HepG2 (cell line): ENCODE measurements around the gene BPIFB2. TPM values are rescaled to one million over a fixed set of nuclear protein-coding genes. Genes with fewer than 3 reads are reported as not detected.

ENCODE experiments used
- AKAP8 ChIP-seq: sonication (generic); formaldehyde crosslinking; IDR thresholded peaks from 2 replicates; pipeline ENCODE4 v1.5.1; 2020; ENCODE audit warnings: mild to moderate bottlenecking, missing genetic modification reagents
- BHLHE40 ChIP-seq: IDR thresholded peaks from 2 replicates; pipeline ENCODE4 v1.6.1; 2011; ENCODE audit warnings: low read length, improper control_type of control experiment
- CBX2 ChIP-seq, 2 experiments: fragments of 200-600 bp in 1 of 2; sonication (generic); formaldehyde crosslinking in 1 of 2; IDR thresholded peaks; 2 replicates each; pipeline versions ENCODE4 v1.7.0 to v1.8.1; 2018 to 2022; ENCODE audit warnings: low read depth in 2 of 2, low read length in 1 of 2, mild to moderate bottlenecking in 1 of 2, missing genetic modification reagents in 1 of 2
- CREB1 ChIP-seq, 2 experiments: fragments of 450-650 bp in 1 of 2; IDR thresholded peaks; 2 replicates each; pipeline ENCODE4 v1.6.1; 2016 to 2017; ENCODE audit warnings: control low read depth in 1 of 2, mild to moderate bottlenecking in 1 of 2, missing compliant biosample characterization in 1 of 2, missing genetic modification characterization in 1 of 2
- DPF2 ChIP-seq: sonication (generic); formaldehyde crosslinking; IDR thresholded peaks from 2 replicates; pipeline ENCODE4 v1.4.0; 2020; ENCODE audit warnings: mild to moderate bottlenecking, low read depth, missing genetic modification reagents, borderline replicate concordance
- NCOR1 ChIP-seq: fragments of 200-600 bp; sonication (generic); IDR thresholded peaks from 2 replicates; pipeline ENCODE4 v1.7.0; 2017; ENCODE audit warnings: antibody characterized with exemption, low read length, borderline replicate concordance
- TCF7L2 ChIP-seq: IDR thresholded peaks from 2 replicates; pipeline ENCODE4 v1.6.1; 2011; ENCODE audit warnings: mild to moderate bottlenecking, low read depth, low read length, moderate library complexity
- ZKSCAN8 ChIP-seq: IDR thresholded peaks from 2 replicates; pipeline ENCODE4 v1.6.1; 2016; ENCODE audit warnings: borderline replicate concordance, missing genetic modification reagents, missing compliant biosample characterization
- ZNF225 ChIP-seq: sonication (generic); formaldehyde crosslinking; IDR thresholded peaks from 2 replicates; pipeline ENCODE4 v1.4.0; 2020; ENCODE audit warnings: mild to moderate bottlenecking, missing genetic modification reagents
- ZNF468 ChIP-seq: sonication (generic); formaldehyde crosslinking; IDR thresholded peaks from 2 replicates; pipeline ENCODE4 v1.8.0; 2022; ENCODE audit warnings: mild to moderate bottlenecking, moderate library complexity, missing genetic modification reagents
- ZNF550 ChIP-seq: sonication (generic); formaldehyde crosslinking; IDR thresholded peaks from 2 replicates; pipeline ENCODE4 v1.4.0; 2020; ENCODE audit warnings: mild to moderate bottlenecking, missing genetic modification reagents, borderline replicate concordance
- ZNF564 ChIP-seq: sonication (generic); formaldehyde crosslinking; IDR thresholded peaks from 2 replicates; pipeline ENCODE4 v1.8.1; 2023; ENCODE audit warnings: mild to moderate bottlenecking, missing genetic modification reagents
- polyA plus RNA-seq, 8 experiments: library from polyadenylated mRNA; depleted of rRNA in 3 of 8; stranded (reverse) in 7 of 8; unstranded in 1 of 8; fragments of >200 nt; fragmentation: Illumina TruSeq in 4 of 8; extraction: Trizol in 4 of 8; gene quantifications; 2 replicates each; pipeline versions ENCODE4 v1.2.1 to v1.2.3, GENCODE V29; 2011 to 2016; ENCODE audit warnings: low read depth in 4 of 8, missing spikeins in 1 of 8, mixed read lengths in 1 of 8; ENCODE audit not compliant: insufficient read depth in 1 of 8
- total RNA-seq, 5 experiments: library from RNA; depleted of rRNA; stranded (reverse); fragments of >200 nt; fragmentation: Illumina TruSeq; extraction: Trizol; gene quantifications; 2 replicates each; pipeline ENCODE4 v1.2.3, GENCODE V29; 2016; ENCODE audit warnings: low read depth in 1 of 5
- TF ChIP-seq, protein P1 (sequence below): sonication (generic); formaldehyde crosslinking; IDR thresholded peaks from 2 replicates; pipeline ENCODE4 v1.4.0; 2020; ENCODE audit warnings: missing genetic modification reagents
- TF ChIP-seq, protein P2 (sequence below): sonication (generic); formaldehyde crosslinking; IDR thresholded peaks from 2 replicates; pipeline ENCODE4 v1.4.0; 2020; ENCODE audit warnings: mild to moderate bottlenecking, missing genetic modification reagents
- TF ChIP-seq, protein P3 (sequence below), 2 experiments: fragments of 450-650 bp in 1 of 2; sonication (generic) in 1 of 2; formaldehyde crosslinking; IDR thresholded peaks; 2 replicates each; pipeline versions ENCODE4 v1.5.0 to v1.8.0; 2020 to 2022; ENCODE audit warnings: mild to moderate bottlenecking in 1 of 2, missing genetic modification reagents in 1 of 2
- TF ChIP-seq, protein P4 (sequence below): sonication (generic); formaldehyde crosslinking; IDR thresholded peaks from 2 replicates; pipeline ENCODE4 v1.4.0; 2020; ENCODE audit warnings: missing genetic modification reagents
- TF ChIP-seq, protein P5 (sequence below): sonication (generic); formaldehyde crosslinking; IDR thresholded peaks from 2 replicates; pipeline ENCODE4 v1.8.1; 2023; ENCODE audit warnings: mild to moderate bottlenecking, missing genetic modification reagents
- TF ChIP-seq, protein P6 (sequence below): sonication (generic); formaldehyde crosslinking; IDR thresholded peaks from 2 replicates; pipeline ENCODE4 v1.8.0; 2022; ENCODE audit warnings: mild to moderate bottlenecking, missing genetic modification reagents, moderate library complexity

BPIFB2 gene
- total and polyA plus RNA-seq, 2 of the 13 experiments (the other 11 are each of a cell fraction or from before 2014, with no cell fraction given), result 54.5 to 902 TPM

DNA sequence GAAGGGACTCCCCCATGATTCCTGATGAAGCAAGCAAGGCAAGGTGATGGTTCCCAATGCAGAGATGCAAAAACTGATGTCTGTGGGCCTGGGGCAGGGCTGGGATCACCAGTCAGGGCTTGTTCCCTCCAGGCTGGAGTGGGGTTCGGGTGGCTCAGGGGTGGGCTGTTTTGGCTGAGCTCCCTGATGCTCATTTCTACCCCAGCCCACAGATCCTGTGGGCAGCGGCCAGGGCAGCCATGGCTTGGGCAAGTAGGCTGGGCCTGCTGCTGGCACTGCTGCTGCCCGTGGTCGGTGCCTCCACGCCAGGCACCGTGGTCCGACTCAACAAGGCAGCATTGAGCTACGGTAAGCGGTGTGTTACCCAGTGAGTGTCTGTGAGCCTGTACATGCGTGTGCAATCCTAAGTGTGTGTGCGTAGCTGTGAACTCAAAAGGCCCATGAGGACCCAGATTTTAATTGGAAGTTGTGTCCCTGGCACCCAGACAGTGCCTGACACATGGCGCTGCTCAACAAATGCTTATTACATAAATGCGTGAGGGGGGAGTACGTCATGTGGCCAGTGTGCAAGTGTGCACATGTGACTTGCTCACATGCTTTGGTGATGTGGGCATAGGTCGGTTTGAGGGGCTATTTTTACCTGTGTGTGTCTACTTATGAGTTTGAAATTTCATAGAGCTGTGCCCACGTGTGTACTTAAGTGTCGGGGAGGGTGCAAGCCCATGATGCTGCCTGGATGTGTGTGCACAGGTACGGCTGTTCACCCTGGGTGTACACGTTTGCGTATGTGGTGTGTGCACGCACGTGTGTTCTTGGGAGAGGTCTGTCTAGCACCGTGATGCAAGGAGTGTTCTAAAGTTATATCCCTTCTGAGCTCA is 1.1 kb downstream of the BPIFB2 start (continued):
- TF ChIP-seq, protein P1, sequence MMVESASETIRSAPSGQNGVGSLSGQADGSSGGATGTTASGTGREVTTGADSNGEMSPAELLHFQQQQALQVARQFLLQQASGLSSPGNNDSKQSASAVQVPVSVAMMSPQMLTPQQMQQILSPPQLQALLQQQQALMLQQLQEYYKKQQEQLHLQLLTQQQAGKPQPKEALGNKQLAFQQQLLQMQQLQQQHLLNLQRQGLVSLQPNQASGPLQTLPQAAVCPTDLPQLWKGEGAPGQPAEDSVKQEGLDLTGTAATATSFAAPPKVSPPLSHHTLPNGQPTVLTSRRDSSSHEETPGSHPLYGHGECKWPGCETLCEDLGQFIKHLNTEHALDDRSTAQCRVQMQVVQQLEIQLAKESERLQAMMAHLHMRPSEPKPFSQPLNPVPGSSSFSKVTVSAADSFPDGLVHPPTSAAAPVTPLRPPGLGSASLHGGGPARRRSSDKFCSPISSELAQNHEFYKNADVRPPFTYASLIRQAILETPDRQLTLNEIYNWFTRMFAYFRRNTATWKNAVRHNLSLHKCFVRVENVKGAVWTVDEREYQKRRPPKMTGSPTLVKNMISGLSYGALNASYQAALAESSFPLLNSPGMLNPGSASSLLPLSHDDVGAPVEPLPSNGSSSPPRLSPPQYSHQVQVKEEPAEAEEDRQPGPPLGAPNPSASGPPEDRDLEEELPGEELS (CRISPR knock-in tag), result peak; percentile 33
- TF ChIP-seq ZNF550 (CRISPR knock-in tag) (0 out of 2 replicates have a peak, but pooled peaks have one; percentile 64), DPF2 (peak; percentile 13; the same call in 1 of the 2 replicates), CBX2 (IDR thresholded peaks at IDR 0.05; ENCODE audit: low read depth, low read length) (no peak), CBX2 (CRISPR knock-in tag; IDR thresholded peaks at IDR 0.05; ENCODE audit: low read depth) (no peak), ZKSCAN8 (CRISPR knock-in tag) (no peak), TCF7L2 (no peak), ZNF225 (CRISPR knock-in tag) (peak; percentile 62; the same call in 1 of the 2 replicates), AKAP8 (CRISPR knock-in tag) (no peak), CREB1 (IDR thresholded peaks at IDR 0.05) (peak; percentile 51; the same call in 1 of the 2 replicates), CREB1 (CRISPR knock-in tag; IDR thresholded peaks at IDR 0.05) (no peak), BHLHE40 (peak; percentile 43; the same call in 1 of the 2 replicates), ZNF468 (CRISPR knock-in tag) (peak; percentile 13; the same call in 1 of the 2 replicates), ZNF564 (no peak; the same call in 1 of the 2 replicates), NCOR1 (no peak)
- TF ChIP-seq, protein P2, sequence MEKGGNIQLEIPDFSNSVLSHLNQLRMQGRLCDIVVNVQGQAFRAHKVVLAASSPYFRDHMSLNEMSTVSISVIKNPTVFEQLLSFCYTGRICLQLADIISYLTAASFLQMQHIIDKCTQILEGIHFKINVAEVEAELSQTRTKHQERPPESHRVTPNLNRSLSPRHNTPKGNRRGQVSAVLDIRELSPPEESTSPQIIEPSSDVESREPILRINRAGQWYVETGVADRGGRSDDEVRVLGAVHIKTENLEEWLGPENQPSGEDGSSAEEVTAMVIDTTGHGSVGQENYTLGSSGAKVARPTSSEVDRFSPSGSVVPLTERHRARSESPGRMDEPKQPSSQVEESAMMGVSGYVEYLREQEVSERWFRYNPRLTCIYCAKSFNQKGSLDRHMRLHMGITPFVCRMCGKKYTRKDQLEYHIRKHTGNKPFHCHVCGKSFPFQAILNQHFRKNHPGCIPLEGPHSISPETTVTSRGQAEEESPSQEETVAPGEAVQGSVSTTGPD, result no peak
- TF ChIP-seq, protein P3, sequence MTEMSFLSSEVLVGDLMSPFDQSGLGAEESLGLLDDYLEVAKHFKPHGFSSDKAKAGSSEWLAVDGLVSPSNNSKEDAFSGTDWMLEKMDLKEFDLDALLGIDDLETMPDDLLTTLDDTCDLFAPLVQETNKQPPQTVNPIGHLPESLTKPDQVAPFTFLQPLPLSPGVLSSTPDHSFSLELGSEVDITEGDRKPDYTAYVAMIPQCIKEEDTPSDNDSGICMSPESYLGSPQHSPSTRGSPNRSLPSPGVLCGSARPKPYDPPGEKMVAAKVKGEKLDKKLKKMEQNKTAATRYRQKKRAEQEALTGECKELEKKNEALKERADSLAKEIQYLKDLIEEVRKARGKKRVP (CRISPR knock-in tag; IDR thresholded peaks at IDR 0.05), result peak in 1 of 2 experiments; percentile 15; a peak in 1 of 4 replicates
- TF ChIP-seq, protein P4, sequence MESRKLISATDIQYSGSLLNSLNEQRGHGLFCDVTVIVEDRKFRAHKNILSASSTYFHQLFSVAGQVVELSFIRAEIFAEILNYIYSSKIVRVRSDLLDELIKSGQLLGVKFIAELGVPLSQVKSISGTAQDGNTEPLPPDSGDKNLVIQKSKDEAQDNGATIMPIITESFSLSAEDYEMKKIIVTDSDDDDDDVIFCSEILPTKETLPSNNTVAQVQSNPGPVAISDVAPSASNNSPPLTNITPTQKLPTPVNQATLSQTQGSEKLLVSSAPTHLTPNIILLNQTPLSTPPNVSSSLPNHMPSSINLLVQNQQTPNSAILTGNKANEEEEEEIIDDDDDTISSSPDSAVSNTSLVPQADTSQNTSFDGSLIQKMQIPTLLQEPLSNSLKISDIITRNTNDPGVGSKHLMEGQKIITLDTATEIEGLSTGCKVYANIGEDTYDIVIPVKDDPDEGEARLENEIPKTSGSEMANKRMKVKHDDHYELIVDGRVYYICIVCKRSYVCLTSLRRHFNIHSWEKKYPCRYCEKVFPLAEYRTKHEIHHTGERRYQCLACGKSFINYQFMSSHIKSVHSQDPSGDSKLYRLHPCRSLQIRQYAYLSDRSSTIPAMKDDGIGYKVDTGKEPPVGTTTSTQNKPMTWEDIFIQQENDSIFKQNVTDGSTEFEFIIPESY (CRISPR knock-in tag), result peak; percentile 85
- TF ChIP-seq, protein P5, sequence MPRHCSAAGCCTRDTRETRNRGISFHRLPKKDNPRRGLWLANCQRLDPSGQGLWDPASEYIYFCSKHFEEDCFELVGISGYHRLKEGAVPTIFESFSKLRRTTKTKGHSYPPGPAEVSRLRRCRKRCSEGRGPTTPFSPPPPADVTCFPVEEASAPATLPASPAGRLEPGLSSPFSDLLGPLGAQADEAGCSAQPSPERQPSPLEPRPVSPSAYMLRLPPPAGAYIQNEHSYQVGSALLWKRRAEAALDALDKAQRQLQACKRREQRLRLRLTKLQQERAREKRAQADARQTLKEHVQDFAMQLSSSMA (CRISPR knock-in tag), result peak; percentile 70; the same call in 1 of the 2 replicates
- TF ChIP-seq, protein P6, sequence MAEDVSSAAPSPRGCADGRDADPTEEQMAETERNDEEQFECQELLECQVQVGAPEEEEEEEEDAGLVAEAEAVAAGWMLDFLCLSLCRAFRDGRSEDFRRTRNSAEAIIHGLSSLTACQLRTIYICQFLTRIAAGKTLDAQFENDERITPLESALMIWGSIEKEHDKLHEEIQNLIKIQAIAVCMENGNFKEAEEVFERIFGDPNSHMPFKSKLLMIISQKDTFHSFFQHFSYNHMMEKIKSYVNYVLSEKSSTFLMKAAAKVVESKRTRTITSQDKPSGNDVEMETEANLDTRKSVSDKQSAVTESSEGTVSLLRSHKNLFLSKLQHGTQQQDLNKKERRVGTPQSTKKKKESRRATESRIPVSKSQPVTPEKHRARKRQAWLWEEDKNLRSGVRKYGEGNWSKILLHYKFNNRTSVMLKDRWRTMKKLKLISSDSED (CRISPR knock-in tag), result peak; percentile 67; the same call in 1 of the 2 replicates
